Effector memory CD4-positive, alpha-beta T cell (primary cell): ENCODE data around the gene TMEM63C.

Experiments used
- DNase-seq, 3 donors: peaks; one replicate each; pipeline ENCODE4 v3.0.0-alpha.2; 2020
- H3K27ac ChIP-seq: 2 replicates; pipeline ENCODE4 v1.7.0; 2013; ENCODE audit warnings: mild to moderate bottlenecking, low read length, moderate library complexity; ENCODE audit not compliant: insufficient read depth, poor library complexity, severe bottlenecking
- H3K27me3 ChIP-seq: replicated peaks from 2 replicates; pipeline ENCODE4 v1.7.0; 2013; ENCODE audit warnings: mild to moderate bottlenecking, low read length; ENCODE audit not compliant: insufficient read depth, control insufficient read depth, poor library complexity, severe bottlenecking
- H3K36me3 ChIP-seq: 2 replicates; pipeline ENCODE4 v1.7.0; 2013; ENCODE audit warnings: mild to moderate bottlenecking, low read length, moderate library complexity; ENCODE audit not compliant: control insufficient read depth, insufficient read depth
- H3K4me1 ChIP-seq: 2 replicates; pipeline ENCODE4 v1.7.0; 2013; ENCODE audit warnings: low read length, mild to moderate bottlenecking; ENCODE audit not compliant: control insufficient read depth, insufficient read depth, poor library complexity, severe bottlenecking
- H3K4me3 ChIP-seq: 2 replicates; pipeline ENCODE4 v1.7.0; 2013; ENCODE audit warnings: low read length, low read depth, mild to moderate bottlenecking; ENCODE audit not compliant: insufficient read depth, poor library complexity, severe bottlenecking
- H3K9me3 ChIP-seq: 2 replicates; pipeline ENCODE4 v1.7.0; 2013; ENCODE audit warnings: mild to moderate bottlenecking, low read length, moderate library complexity; ENCODE audit not compliant: control insufficient read depth

Gene TMEM63C

DNA sequence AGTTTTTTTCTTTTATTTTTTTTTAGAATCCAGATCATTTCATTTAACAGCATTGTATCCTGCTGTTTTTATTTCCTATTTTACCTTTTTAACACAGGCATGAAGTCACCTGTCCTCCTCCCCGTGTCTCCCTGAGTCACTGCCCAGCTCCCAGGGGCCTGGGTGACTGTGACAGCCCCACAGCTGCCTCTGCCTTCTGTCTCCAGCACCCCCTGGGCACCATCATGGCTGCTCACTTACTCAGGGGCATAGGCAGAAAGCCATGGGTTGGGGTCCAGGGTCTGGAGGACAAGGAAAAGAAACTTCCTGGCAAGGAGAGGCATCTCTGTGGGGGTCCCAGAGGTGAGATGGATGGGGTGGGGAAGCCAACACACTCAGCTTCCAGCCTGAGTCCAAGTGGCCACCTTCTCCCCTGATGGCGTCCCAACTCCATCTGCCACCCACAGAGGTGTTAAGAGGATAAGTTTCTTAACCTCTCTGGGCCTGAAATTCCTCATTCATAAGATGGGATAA lies 25.3 kb downstream of the TMEM63C start:
- Histone ChIP-seq H3K9me3 (no peaks in the 10 kb centered on the region), H3K27ac (no peak overlapping the region), H3K27me3 (no peaks in the 10 kb centered on the region), H3K36me3 (no peaks in the 10 kb centered on the region), H3K4me3 (no peak overlapping the region), H3K4me1 (no peaks in the 10 kb centered on the region)
- DNase-seq: no peak

DNA sequence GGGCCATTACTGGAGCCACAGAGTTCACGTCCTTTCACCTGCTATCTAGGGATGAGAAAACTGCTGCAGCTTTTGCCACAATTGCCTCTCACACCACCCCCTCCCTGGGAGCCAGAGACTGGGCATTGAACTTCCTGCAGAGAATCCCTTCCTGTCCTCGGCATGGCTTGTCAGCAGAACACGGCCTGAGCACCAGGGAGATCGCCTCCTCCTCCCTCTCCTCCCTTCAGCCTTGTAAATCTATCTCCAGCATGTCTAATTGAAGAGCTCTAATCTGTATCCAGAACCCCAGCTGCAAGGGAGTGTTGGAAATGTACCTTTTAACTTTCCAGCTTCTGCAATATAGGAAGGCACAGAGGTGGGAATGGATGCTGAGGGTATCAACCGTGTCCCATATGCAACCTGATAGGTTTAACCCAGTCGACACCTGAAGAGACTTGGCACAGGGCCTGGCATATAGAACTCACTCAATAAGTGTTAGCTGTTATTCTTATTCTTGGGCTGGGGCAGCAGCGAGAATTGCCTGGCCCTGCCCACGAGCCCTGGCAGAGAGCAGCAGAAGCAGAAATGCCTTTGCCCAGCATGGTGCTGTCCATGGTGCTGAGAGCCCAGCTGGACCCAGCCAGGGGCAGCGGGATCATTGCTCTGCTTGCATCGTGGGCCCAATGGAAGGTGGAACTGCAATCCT lies 26.8 kb downstream of the TMEM63C start:
- no peaks in the 10 kb centered on the region for H3K27me3 ChIP-seq
- peak in 2 of 3 donors; percentile 2 to 25 for DNase-seq
- H3K4me3 ChIP-seq: no peak overlapping the region
- no peaks in the 10 kb centered on the region for H3K9me3 ChIP-seq
- H3K36me3 ChIP-seq: no peaks in the 10 kb centered on the region
- no peaks in the 10 kb centered on the region for H3K4me1 ChIP-seq
- no peak overlapping the region for H3K27ac ChIP-seq

DNA sequence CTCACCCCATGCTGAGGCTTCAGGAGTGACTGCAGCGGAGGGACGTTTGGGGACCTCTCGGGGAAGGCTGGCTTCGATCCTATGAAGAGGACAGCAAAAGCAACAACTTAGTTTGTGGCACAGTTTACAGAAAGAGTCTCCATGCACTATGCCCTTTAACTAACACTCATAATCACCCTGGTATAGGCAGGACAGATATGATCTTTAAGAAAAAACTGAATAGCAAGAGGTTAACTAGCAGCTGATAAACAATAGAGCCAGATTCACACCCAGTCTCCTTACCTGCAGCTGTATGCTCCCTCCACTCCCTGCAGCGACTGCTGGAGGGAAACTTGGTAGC lies 27.4 kb downstream of the TMEM63C start:
- Histone ChIP-seq H3K36me3 (no peaks in the 10 kb centered on the region), H3K4me1 (no peaks in the 10 kb centered on the region), H3K4me3 (no peak overlapping the region), H3K9me3 (no peaks in the 10 kb centered on the region), H3K27ac (no peak overlapping the region), H3K27me3 (no peaks in the 10 kb centered on the region)
- no peak for DNase-seq

DNA sequence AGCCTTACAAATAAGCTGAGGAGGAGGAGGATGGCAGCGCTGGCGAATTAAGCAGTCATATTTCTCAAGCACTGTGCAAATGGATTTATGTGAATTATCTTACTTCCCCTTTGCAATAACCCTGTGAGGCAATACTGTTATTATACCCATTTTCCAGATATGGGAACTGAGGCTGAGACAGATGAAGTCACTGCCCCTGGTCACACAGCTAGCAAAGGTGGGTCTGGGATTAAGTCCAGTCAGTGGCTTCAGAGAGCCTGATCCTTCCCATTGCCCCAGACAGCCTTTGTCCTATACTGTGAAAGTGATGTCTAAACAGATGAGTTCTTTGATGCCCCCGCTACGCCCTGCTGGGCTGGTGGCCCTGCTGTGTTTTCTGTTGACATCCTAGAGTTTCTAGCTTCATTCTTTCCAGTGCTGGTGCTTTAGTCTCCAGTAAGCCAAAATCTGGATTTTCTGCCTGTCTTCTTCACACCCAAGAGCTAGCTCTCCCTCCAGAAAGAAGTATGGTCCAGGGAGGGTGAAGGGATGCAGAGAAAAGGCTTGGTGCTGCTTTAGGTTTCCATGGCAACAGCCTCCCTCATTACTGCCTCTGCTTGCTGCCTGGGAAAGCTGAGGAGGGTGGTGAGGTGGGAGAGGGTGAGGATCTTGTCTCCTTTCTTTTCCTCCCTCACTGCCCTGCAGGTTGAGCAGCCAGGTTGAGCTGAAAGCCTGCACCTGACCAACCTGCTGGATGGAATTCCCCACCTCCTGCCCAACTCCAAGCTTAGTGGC lies 30.7 kb downstream of the TMEM63C start:
- Histone ChIP-seq H3K36me3 (no peaks in the 10 kb centered on the region), H3K9me3 (no peaks in the 10 kb centered on the region), H3K4me3 (no peak overlapping the region), H3K27me3 (no peaks in the 10 kb centered on the region), H3K27ac (no peak overlapping the region), H3K4me1 (no peaks in the 10 kb centered on the region)
- no peak for DNase-seq

DNA sequence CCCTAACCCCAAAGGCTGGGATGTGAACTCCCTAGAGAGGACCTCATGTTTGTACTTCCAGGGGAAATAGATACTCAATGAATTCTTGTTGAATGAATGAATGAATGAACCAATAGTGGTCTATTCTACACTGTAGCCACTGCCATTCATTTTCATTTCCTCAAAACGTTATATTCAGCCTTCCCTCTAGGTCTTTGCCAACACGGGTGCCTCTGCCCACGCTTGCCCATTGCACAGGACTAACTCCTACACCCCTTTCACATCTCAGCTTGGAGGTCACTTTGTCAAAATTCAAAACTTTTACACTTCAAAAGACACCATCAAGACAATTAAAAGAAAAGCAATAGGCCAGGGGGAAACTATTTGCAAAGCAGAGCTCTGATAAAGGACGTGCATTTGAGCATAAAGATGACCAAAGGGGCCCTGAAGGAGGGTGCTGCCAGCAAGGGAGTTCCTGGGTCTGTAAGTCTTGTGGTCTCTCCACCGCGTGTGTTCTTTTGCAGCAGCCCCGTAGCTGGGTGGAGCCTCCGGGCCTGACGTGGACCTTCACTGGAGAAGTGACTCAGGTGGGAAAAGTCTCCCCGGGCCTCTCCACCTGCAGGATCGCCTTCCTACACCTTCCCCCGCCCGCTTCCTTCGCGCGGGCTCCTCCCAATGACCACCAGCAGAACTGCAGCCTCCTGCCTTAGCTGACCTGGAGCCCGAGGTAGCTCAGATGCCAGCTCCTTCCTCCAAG lies 31.5 kb downstream of the TMEM63C start:
- H3K4me3 ChIP-seq: no peak overlapping the region
- no peaks in the 10 kb centered on the region for H3K27me3 ChIP-seq
- H3K36me3 ChIP-seq: no peaks in the 10 kb centered on the region
- no peak overlapping the region for H3K27ac ChIP-seq
- no peak for DNase-seq
- no peaks in the 10 kb centered on the region for H3K9me3 ChIP-seq
- H3K4me1 ChIP-seq: no peaks in the 10 kb centered on the region

DNA sequence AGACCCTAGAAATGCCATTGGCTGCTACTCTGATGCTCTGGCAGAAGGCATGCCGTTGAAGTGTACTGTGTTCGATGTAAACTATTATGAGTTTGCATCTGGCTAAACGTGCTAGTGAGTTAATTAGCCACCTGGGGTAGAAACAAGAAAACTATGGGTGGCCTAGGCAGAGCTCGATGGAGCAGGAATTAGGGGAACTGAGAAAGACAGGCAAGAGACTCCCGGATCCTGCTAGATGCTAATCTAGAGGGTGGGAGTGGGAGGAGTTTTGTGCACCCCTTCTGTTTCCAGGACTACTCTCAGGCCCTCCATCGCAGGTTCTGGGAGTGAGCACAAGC lies 32.0 kb downstream of the TMEM63C start:
- no peaks in the 10 kb centered on the region for H3K9me3 ChIP-seq
- no peak overlapping the region for H3K4me3 ChIP-seq
- no peaks in the 10 kb centered on the region for H3K36me3 ChIP-seq
- H3K27me3 ChIP-seq: no peaks in the 10 kb centered on the region
- no peaks in the 10 kb centered on the region for H3K4me1 ChIP-seq
- no peak overlapping the region for H3K27ac ChIP-seq
- no peak for DNase-seq

DNA sequence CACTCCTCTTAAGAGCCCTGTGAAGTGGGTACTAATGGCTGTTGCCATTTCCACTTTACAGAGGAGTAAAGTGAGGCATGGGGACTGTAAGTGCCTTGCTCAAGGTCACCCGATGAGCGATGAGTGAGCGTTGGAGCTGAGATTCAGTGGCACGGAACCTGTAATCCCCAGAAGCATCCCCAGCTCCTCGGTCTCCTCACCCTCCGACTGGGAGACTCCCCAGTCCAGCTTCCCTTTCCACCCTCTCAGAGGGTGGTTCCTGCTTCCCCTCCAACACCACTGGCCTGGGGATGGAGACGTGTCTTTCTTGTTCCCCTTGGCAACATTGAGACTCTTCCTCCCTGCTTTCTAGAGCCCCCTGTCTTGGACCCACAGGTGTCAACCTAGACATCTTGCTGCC lies 32.6 kb downstream of the TMEM63C start:
- no peaks in the 10 kb centered on the region for H3K4me1 ChIP-seq
- no peaks in the 10 kb centered on the region for H3K27me3 ChIP-seq
- H3K9me3 ChIP-seq: no peaks in the 10 kb centered on the region
- H3K36me3 ChIP-seq: no peaks in the 10 kb centered on the region
- no peak overlapping the region for H3K27ac ChIP-seq
- no peak for DNase-seq
- H3K4me3 ChIP-seq: no peak overlapping the region

DNA sequence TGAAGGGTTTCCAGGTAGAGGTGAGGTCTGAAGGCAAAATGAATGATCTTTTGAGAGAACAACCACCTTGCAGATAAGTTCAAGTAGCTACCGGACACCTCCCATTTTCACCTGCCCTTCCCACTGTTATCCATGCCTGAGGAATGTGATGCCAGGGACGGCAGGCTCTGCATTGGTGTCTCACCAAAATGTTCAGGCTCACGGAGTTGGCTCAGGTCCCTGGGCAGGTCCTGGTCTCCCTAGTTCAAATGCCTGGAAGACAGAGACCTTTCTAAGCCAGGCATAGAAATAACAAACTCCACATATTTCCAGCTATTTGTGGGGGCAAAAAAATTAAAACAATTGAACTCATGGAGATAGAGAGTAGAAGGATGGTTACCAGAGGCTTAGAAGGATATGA lies 36.0 kb downstream of the TMEM63C start:
- no peaks in the 10 kb centered on the region for H3K27me3 ChIP-seq
- no peak for DNase-seq
- H3K36me3 ChIP-seq: no peaks in the 10 kb centered on the region
- H3K27ac ChIP-seq: no peak overlapping the region
- no peaks in the 10 kb centered on the region for H3K9me3 ChIP-seq
- no peak overlapping the region for H3K4me3 ChIP-seq
- H3K4me1 ChIP-seq: no peaks in the 10 kb centered on the region

DNA sequence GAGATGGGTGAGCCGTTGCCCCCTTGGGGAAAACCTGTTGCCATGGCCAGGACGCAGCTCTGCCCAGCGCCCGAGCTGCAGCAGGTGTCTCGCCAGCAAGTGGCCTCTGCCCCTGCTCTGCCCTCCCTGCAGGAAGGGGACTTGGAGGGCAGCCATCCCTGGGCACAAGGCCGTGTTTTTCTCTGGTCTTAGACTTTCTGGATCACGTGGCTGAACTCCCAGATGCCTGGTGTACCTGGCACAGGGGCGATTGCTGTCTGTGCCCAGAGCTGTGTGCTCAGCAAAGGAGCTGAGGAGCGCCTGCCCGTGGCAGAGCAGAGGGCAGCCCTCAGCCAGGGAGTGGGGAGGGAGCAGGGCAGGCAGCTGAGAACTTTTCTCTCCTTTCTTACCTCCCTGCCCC lies 38.0 kb downstream of the TMEM63C start:
- H3K4me3 ChIP-seq: no peak overlapping the region
- H3K9me3 ChIP-seq: no peaks in the 10 kb centered on the region
- H3K27ac ChIP-seq: no peak overlapping the region
- no peaks in the 10 kb centered on the region for H3K4me1 ChIP-seq
- no peaks in the 10 kb centered on the region for H3K36me3 ChIP-seq
- DNase-seq: no peak
- H3K27me3 ChIP-seq: no peaks in the 10 kb centered on the region
